Measurements from ENCODE around the gene PDK2.

PDK2 gene

GRCh38 chr17:50149417-50150353 is 54.5 kb downstream of the PDK2 start:
- DNase-seq (ENCODE audit: low read depth in 2 of 2): peak in 1 of 2 donors; percentile 45

- DNase-seq (ENCODE audit: low read depth in 2 of 2): no peak
Observed at GRCh38 chr17:50150354-50151040, 55.3 kb downstream of the PDK2 start, which contains the start of gene PPP1R9B. Gene PPP1R9B, minus strand, starts transcription at chr17:50150677. Its CDS starts 164 bp downstream, at chr17:50150513.

- peak; percentile 81 to 85 for DNase-seq (ENCODE audit: low read depth in 2 of 2)
Observed at GRCh38 chr17:50151041-50151936, 56.1 kb downstream of the PDK2 start.

GRCh38 chr17:50151937-50152547 is 56.9 kb downstream of the PDK2 start:
- DNase-seq (ENCODE audit: low read depth in 2 of 2): no peak

- DNase-seq (ENCODE audit: low read depth in 2 of 2): no peak
Observed at GRCh38 chr17:50152736-50153135, 57.6 kb downstream of the PDK2 start.

- no peak for DNase-seq (ENCODE audit: low read depth in 2 of 2)
Observed at GRCh38 chr17:50153650-50154575, 58.8 kb downstream of the PDK2 start.

- no peak for DNase-seq (ENCODE audit: low read depth in 2 of 2)
Observed at GRCh38 chr17:50154604-50155003, 59.5 kb downstream of the PDK2 start.

GRCh38 chr17:50155115-50155819 is 60.1 kb downstream of the PDK2 start:
- no peak for DNase-seq (ENCODE audit: low read depth in 2 of 2)

- DNase-seq (ENCODE audit: low read depth in 2 of 2): no peak
Observed at GRCh38 chr17:50157891-50158290, 62.7 kb downstream of the PDK2 start.

GRCh38 chr17:50161023-50161910 is 66.1 kb downstream of the PDK2 start:
- DNase-seq (ENCODE audit: low read depth in 2 of 2): peak; percentile 91 to 93
